ENCODE data around the gene HORMAD2.

The HORMAD2 gene

DNA sequence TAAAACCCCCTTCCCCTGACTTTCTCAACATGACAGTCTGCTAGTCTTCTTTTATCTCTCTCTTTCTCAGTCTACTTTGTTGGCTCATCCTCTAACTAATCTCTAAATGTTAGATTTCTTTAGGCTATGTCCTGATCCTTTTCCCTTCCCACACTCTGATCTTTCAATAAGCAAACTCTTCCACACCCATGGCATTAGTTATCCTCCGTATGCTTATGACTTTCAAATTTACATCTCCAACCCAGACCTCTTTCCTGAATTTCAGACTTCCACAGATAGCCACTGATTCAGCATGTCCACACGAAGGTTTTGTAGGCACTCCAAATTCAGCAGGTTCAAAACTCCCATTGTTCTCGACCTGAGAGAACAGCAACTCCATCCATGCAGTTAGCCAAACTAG is 90.7 kb downstream of the HORMAD2 start:
- DNase-seq, result no peak

DNA sequence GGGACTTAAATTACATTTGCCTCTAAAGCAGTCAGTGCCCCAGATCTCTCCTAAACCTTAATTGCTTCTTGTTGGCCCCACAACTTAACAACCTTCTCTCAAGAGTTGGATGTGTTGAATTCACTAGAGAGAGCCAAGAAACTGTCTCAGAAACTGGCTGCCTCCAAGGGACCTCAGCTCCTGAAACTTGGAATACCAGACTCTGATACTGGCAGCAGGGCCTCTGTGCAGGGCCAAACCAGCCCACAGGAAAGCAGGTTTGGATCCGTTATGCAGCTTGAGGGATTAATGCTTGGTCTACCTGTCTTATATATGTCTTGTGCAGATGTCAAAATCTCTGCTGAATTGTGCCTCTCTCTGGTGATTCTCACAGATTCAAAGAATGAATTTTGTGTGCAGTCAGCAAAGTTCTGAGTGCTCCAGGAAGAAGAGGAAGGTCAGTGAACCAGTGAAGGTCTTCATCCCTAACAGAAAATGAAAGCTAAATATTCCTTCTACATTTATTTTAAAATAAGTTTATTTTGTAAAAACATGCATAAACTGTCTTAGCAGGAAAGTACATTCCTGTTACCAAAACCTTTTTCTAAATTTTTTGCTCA is 95.5 kb downstream of the HORMAD2 start:
- no peak for DNase-seq

DNA sequence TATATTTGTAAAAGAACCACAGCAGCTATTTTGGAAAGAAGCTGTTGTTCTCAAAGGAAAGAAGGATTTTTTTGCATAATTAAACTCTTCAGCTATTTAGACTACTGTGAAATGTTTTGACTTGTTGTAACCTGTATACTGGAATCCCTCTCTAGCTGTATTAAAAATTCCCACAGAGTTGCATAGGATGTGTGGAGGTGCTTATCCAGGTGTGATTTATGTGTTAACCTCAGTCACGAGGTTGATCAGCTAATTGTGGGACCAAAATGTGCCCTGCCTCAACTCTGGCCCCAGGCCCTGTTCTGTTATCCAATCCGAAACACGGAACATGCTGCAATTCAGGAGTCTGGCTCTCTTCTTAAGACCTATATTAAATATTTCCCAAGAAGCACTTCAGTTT is 96.2 kb downstream of the HORMAD2 start:
- DNase-seq, result no peak

DNA sequence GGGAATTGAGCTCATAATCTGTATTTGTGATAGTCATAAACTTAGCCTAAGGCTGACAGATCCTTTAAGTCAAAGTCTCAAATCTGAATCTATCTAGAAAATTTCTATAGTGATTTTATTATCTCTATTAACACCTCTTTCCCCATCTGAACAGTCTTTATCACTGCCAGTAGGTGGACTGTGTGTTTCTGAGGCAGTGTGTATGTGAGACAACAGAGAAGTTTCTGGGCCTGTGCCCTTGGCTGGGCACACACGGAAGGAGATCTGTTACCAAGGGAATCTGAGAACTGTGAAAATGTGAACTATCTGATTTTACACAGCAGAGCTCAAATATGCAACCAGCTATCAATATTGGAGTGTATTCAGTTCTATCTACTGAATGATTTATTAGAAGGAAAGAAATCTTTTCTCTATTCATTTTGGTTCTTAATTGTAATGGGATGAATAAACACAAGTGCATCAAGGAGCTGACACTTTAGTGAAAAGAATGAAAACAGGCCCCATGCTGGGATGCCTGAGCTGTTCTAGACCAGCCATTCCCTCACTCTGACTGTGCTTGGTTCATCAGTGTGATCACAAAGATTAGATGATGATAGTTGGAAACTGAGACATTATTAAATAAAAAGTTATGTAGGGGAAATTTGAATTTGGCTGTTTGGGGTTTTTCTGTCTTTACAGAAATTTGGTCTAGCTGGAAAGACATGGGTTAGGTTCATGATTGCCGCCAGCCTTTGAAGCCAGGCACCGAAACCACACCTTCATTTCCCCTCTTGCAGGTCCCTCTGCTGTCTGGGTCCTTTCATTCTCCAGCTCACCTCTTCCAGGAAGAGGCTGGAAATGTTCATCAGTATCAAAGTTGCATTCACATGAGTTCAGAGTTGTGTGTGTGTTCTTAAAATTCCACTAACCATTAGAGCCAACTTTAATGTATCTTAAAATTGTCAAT is 98.2 kb downstream of the HORMAD2 start:
- peak; percentile 73 for DNase-seq

DNA sequence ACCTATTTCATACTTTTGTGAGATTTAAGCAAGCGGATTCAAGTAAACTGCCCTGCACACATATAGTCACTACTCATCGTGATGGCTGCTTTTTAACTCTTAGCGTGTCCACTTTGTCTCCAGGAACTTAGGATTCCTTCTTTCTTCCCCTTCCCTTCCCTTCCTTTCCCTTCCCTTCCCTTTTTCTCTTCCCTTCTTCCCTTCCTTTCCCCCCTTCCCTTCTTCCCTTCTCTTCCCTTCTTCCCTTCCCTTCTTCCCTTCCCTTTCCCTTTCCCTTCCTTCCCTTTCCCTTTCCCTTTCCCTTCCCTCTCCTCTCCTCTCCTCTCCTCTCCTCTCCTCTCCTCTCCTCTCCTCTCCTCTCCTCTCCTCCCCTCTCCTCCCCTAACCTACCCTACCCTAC is 100.4 kb downstream of the HORMAD2 start:
- no peak for DNase-seq

DNA sequence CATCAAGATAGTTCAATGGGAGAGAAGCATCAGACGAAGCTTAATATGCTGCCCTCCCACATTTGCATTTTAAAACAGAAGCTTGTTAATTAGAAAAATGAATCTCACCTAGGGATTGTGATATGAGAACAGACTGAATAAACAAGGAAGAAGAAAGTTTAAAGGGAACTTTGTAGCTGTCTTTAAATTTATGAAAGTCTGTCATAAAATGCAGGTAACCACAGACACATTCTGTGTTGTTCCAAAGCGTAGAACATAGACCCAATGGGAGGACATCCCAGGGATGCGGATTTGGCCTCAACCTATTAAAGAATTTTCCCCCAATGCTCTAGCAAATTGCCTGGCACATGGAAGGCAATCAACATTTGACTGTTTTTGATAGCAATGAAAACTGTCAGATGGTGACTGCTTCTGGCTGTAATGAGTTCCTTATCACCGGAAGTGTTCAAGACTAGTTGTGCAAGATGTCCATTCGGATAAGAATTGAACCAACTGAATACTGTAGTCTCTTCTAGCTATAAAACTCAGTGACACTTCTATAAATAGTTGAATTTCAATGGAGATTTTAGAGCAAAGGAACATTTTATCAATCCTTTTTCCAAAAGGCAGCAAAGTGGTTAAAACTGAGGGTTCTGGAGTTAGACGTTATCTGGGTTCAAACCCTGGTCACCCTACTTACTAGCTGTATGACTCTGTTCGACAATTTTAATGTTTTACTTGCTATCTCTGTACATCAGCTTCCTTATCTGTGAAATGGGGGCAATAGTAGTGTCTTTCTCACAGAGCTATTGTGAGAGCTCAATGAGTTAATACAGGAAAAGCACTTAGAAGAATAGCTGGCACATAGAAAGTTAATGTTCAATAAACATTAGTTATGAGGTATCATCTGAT is 101.4 kb downstream of the HORMAD2 start:
- no peak for DNase-seq

DNA sequence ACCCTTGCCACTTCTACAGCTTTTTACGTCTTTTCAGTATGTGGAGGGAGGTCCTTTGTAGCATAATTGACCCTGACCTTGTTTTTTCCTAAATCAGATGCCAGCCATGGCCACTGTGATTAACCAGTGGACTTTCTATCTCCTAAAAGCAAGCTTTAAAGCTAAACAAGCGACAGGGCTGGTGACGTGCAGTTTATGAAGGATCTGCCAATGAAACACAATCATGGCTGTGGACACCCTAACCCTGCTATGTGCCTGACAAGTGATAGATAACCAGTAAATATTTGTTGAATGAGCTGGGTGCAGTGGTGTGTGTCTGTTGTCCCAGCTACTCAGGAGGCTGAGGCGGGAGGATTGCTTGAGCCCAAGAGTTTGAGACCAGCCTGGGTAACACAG is 102.1 kb downstream of the HORMAD2 start:
- DNase-seq, result no peak

DNA sequence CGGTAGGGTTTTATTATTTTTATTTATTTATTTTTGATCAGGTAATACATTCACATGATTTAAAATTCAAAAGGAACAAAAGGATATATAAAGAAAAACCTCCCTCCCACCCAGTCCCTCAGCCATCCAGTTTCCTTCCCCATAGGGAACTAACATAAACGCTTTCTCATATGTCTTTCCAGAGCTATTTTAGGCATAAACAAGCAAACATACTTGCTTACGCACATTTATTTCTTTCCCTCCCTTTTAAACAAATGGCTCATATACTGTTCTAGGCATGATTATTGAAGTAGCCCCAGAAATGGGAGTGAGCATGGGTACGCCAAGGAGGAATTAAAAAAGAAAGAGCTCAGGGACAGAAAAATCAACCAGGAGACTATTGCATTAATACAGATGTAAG is 102.6 kb downstream of the HORMAD2 start:
- no peak for DNase-seq

DNA sequence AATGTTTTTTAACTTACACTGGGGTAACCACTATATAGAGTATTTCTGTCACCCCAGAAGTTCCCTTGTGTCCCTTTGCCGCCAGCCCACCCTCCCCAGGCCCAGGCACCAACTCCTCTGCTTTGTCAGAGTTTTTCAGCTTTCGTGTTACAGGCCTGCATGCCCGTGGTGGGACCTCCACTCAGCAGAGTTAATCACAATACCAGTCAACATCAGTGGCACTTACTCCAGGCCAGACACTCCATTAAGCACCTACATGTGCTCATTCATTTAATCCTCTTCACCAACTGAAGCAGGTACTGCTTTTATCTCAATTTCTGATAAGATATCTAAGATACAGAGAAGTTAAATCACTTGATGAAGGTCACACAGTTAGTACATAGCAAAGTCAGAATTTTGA is 103.0 kb downstream of the HORMAD2 start:
- DNase-seq, result no peak

DNA sequence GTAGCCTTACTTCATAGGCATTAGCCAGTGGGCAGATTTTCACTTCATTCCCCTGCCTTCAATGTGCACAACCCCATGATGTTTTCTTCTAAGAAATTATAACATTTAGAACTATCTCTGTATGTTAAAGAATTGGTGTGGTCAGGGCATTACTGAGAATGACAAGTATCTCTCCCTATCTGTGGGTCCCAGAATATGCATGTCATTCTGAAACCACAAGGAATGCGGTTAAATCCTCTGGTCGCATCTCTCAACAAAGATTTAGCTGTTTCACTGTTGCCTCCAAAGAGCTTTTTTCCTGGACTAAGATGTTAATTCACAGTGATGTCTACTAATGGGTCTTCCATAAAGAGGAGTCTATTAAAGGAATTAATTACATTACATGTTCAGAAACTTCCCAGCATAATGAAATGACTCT is 103.6 kb downstream of the HORMAD2 start:
- no peak for DNase-seq

DNA sequence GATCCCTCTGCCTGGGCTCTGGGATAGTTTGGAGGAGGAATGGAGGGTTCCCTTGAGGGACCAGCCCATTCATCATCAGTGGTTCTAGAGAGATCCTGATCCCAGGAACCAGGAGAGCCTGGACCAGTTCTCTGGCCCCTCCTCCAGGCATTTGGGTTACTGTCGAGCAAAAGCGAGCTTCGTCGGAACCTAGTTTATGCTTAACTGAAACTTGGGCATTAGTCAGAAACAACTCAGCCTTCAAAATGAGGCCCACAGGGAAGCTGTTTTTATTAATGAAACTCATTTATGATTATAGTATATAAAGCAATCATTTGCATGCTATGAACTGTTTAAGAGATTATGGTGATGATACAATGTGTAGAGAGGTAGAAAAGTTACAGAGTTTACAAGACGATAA is 104.9 kb downstream of the HORMAD2 start:
- DNase-seq, result no peak

DNA sequence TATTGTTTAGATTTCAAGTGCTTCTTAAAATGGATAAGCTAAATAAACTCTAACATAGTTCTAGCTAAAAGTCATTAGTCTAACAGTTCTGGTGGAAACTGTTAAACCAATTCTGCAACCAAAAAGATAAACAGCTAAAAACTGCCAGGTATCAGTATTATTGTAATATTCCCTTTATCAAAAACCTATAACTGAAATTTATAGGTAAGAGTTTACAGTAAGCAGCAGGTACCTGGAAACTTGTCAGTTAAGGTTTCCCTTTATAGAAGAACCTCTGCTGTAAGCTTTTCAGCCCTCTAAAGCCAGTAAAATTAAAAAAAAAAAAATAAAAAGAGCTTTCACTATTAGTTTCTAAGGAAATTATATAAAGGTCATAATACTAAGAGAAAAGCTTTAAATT is 105.3 kb downstream of the HORMAD2 start:
- DNase-seq, result no peak

DNA sequence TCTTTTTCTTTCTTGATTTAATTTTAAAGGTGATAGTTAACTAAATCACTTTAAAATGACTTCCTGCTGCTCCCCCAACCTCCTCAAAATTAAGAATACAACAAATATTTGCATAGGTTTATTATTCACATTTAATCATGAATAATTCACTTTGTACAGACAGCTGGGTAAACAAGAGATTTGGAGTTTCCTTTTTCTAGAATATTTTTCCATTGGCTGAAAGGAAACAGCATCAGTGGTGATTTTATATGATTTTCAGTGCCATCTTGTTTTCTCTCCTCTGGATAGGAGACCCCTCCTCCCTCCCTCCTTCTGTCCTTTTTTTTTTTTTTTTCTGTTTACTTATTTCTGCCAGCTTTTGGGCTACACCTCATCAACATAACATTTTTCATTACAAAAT is 105.8 kb downstream of the HORMAD2 start:
- no peak for DNase-seq

DNA sequence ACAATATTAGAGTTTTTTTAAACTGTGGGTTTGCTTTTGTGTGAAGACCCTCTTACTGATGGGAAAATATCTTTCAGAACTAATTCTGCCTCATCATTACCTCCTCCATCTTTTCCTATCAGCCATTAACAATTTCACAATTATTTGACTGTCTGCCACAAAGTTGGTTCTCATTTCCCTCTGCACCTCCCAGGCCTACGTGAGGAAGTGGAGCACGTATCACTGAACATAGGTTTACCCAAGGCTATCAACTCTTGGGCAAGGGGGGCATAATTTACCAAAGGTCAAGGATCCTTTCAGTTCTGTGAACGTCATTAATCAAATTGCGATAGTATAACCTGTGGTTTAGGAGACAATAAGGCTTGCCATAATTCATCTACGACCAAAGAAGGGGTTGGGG is 106.2 kb downstream of the HORMAD2 start:
- DNase-seq, result no peak

DNA sequence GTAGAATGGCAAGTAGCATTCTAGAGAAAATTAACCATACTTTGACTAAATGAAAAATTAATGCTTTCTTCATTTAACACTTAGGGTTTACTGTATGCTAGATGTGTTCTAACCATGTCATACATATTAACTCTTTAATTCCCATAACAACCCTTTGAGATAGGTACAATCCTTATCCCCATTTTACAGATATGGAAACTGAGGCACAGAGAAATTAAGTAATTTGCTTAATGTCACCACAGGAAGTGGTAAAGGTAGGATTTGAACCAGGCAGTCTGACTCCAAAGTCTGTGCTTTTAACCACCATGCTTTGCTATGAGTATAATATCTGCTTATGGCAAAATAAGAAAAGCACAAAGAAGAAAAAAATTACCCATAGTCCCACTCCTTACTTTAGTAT is 106.8 kb downstream of the HORMAD2 start:
- DNase-seq, result no peak

DNA sequence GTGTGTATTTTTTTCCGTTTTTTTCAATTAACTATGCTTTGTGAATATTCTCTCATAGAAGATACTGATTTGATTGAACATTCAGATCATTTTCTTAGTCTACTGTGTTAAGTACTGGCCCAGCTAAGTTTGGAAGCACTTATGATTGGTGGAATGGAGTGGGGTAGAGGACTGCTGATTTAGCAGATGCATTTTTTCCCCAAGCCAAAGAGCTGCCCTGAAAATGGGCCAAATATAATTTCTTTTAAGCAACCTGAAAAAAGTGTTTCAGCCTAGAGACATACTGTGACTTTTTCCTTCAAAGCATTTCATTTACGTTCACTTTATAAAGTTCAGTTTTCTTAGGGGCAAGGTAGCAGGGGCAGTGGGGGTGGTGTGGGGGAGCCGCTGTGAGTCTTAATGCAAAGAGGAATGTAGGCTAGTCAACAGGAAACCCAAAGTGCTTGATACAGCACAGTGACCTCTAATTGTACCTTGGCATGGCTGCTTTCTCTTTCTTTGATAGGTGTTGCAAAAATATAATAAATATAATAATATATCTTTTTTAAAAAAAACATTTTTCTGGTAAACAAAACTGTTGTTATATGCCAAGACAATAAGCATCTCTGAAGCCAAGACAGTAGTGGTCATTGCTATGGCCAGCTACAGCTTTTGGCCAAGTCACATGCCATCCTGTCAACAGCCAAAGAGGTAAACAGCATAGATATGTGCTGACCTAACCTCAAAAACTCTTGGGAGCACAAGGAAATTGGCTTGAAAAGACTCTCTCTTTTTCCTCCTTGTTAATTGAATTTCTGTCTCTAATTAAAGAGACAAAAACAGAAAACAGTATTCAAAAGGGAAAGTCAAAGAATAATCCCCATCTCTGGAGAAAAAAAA is 107.5 kb downstream of the HORMAD2 start:
- DNase-seq, result no peak

DNA sequence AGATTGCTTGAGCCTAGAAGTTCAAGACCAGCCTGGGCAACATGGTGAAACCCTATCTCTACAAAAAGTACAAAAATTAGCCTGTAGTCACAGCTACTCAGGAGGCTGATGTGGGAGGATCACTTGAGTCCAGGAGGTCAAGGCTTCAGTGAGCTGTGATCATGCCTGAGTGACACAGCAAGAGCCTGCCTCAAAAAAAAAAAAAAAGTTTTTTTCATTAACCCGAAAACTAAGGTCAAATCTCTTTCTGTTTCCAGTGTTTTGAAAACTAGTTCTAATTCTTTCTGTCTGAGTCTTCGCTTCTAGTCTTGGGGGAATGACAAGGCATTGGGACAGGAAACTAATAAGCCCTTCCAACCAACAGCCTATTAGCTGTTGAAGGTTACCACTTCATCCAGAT is 108.6 kb downstream of the HORMAD2 start:
- DNase-seq, result no peak

DNA sequence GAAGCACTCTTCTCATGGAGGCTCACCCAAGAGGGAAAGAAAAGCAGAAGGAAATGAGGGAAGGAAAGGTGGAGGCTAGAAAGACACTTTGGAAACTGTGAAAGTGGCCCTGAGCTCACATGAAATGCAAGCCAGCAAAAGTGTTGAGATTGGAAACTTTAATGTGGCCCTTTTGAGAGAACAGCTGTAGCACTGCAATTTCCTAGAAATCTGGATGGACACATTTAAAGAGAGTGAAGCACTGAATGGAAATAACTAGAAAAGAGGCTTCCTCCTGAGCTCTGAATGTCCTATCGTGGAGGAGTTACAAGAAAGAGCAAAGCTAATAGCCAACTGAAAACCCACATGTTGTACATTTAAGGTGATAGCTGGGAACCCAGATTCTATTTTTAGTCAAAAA is 110.3 kb downstream of the HORMAD2 start:
- no peak for DNase-seq

DNA sequence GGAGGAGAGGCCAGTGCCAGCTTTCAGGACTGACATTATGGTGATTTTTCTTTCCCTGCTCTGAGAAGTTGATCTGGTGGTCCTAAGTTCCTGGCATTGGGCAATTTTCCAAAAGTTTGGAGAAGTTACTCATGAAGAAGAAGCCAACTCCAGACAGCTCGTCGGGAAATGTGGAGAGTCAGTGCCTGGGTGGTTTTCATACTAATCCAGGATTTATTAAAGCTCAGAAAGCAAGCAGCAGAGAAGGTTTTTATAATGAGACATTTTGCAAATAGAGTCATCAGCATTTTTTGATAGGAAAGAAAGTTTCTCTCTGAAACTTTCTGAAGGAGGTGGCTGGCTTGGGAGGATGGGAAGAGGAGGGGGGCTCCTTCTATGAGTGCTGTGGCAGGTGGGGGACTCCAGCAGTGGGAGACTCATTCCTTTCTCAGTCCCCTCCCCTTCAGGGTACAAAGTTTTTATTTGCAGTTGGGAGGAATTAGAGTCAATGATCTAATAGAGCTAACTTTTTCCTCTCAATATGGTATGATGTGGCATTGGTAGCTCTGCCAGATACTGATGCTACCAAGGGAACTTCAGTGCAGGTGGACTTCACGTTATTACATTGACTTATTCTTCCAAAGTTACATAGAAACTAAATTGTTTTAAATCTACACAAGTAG is 110.9 kb downstream of the HORMAD2 start:
- DNase-seq, result no peak

DNA sequence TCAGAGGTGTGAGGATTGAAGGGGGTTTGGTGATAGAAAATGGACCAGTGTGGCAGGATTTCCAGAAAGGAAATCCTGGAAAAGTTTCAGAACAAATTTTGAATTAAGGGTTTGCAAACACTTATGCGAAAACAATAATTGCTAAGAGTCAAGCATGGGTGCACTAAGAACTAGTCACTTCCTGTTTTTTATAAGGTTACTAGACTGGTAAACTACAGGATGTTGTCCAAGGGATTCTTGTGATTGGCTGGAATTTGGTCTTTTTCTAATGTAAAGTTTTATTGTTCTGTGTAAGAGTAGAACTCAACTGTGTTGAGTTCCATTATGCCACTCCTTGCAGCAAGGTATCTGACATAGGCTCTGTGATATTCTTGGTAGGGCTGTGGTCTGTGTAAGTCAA is 112.2 kb downstream of the HORMAD2 start:
- DNase-seq, result no peak

DNA sequence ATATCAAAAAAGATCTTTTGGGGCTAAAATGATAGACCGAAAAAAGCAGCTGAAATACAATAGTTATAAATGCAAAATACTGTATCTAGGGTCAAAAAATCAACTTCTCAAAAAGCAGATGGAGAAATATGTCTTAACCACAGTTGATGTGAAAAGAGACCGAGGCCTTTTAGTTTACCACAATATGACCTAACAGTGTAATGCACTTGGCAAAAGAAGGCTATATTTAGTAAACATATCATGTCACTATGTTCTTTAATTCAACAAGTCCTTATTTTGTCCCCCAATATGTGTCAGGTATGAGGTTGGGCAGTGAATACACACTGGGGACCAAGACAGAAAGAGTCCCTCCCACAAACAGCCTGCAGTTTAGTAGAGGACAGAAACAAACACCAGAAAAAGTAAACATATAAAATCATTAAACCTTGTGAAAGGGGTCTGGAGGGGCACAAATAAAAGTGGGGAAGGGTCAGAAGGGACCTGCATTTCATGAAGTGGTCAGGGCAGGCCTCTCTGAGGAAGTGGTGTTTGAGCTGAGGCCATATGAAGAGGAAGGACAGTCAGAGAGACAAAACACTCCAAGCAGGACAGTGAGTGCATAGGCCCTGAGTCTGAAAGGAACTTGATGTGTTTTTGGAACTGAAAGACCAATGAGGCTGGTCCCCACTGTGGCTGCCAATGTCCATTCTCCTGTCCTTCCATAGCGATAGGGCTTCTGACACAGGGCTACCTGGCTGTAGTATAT is 112.9 kb downstream of the HORMAD2 start:
- DNase-seq, result no peak

Data from activated effector memory CD4-positive, alpha-beta T cell treated with anti-CD3 and anti-CD28 coated beads, Interleukin-2, amount 50 U/mL, for 16 hours (primary cell).